HG03354 (cell line): ENCODE results near the gene DDAH2.
A peak's percentile ranks its signal among the peaks of the same experiment; 100 is the strongest.

Experiments used
- ATAC-seq: cut with Tn5 transposase; IDR thresholded peaks from one replicate; pipeline ENCODE4 v1.9.1; 2021; ENCODE audit warnings: mild to moderate bottlenecking; ENCODE audit not compliant: unreplicated experiment, poor library complexity, severe bottlenecking

The DDAH2 gene

DNA sequence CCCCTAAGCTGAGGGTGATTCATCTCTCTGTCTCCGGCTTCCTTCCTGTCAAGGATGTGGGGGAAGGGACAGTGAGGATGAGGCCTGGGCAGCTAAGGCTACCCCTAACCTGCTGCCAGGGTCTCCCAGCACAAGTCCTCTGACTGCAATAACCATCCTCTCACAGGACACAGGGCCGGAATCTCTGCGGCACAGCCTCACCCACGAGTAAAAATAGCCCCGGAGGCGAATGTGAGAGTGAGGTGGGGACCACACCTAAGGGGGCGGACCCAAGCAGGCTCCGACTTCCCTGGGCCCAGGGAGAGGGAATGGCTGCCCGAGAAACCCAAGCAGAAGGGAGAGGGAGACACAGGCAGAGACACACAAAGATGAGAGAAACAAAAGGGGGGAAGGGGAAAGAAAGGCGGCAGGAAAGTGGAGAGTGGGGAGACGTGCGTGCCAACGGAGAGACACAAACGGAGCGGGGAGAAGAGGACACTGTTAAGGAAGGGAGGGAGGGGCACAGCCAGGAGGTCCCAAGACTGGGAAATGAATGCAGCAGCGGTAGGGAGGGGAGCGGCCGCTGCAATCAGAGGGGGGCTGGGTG is 5.8 kb upstream of the DDAH2 start:
- ATAC-seq = no peak

DNA sequence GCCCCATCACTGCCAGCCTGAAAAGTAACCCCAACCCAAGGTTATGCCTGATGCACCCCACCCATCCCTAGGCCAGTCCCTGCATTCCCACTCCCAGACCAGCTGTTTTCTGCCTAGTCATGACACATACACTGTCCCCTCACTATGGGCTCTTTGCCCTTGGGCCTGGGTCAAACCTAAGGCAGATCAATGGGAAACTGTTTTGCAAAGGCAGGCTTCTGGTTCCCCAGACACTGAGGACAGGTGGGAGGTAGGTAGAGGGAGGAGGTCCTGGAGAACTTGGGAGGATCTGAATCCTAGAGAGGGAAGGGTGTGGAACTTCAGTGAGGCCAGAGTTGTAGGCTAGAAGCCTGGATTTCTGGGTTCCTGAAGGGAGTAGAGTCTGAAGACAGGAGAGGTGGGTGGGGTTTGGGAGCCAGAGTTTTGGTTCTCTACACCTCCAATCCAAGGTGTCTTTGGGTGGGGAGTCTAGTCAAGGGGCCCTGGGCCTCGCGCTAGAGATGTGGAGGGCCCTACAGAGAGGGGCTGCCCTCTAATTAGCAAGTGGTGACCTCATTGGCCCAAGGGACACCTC is 5.2 kb upstream of the DDAH2 start:
- no peak for ATAC-seq

DNA sequence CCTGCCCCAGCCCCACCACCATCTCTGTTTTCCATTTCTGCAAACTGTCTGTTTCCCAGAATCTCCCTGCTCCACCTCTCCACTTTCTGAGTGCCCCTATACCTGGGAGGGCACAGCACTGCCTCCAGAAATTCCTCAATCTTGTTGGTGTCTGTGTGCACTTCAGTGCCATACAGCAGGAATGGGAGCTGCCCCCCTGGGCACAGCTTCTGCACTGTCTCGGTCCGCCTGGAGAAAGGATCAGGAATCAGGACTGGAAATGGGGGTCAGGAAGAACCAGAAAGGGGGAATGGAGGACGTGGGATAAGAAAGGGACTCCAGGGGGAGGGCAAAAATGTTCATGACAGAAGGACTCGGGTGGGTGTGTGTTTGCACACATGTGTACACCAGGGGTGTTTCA is 4.6 kb upstream of the DDAH2 start:
- no peak for ATAC-seq

DNA sequence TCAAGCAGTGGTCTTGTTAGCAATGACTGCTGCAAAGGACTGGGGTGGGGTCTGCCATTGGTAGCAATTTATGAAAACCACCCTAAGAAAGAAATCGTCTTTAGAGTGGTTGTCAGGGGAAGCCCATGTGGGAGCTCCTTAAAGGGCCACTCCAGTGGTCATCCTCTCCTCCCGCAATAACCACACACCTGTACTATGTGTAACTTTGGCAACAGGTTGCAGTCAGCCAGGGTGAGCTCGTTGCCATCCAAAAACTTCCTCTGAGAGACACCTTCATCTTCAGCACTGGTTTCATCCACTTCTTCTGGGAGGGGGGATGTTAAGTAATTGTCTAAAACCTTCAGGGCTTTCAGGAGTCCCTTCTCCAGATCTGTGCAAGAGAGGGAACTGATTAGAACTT is 2.9 kb upstream of the DDAH2 start:
- no peak for ATAC-seq

DNA sequence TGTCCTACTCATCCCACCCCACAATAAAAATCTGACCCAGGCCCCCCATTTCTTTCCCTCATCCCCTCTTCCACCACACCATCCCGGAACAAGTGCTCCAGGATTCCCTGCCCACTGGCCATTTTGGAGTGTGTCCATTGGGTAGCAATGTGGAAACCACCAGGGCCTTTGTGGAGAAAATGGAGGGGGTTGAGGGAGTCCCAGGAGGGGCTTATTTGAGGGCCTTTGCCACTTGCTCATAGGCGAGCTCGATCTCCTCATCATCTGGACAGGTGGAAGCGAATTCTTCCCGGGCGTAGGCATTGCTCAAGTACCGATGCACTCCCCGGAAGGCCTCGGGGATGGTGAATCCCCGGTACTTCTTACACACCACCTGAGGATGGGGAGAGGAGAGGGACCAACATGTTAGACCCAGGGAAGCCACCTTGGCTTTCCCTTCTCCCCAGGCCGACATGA is 1.6 kb upstream of the DDAH2 start:
- no peak for ATAC-seq

DNA sequence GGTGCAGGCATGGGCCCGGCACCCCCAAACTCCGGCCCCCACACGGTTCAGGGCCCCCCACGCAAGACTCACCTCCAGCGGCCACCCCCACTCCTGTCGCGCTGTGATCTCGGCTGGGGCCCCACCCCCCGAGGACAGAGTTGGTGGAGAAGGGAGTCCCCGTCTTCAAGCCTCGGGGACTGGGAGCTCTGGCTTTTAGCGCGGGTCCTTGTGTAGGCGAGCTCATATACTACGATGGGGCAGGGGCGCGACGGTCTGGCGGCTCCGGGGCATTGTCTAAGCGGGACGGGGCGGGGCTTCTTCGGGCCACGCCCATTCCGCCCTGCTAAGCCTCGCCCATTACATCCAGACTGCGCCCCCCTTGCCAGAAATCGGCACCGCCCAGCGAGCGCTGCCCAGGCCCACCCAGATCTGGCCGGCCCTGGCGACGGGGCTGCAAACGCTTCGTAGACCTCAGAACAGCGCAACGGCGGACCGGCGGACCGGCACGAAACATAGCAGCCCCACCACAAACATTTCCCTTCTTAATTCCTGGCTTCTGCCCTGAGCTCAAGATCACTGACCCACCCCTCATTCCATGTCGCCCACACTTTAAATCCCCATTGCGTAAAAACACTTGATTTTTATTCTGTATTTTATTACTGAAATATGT is 1.0 kb upstream of the DDAH2 start:
- ATAC-seq = peak; percentile 33

DNA sequence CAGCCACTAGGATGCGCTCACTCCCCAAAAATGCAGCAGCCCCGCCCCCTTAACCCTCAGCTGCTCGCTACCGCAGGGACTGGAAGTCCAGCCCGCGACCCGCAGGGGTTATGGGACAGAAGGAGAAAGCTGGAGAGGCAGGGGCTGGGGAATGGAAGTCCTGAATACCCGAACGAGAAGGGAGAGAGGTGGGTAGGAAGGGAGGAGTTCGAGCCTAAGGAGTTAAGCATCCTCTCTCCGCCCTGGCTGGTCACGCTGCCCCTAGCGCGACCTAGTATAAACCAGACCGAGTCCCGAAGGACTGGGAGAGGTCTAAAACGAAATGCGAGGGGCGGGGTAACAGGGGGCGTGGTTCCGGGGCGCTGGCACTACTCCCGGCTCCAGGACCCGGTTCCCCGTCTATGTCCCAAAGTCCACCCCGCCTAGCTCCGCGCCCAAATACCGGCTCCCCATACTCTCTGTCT is 448 bp upstream of the DDAH2 start:
- peak; percentile 51 for ATAC-seq

DNA sequence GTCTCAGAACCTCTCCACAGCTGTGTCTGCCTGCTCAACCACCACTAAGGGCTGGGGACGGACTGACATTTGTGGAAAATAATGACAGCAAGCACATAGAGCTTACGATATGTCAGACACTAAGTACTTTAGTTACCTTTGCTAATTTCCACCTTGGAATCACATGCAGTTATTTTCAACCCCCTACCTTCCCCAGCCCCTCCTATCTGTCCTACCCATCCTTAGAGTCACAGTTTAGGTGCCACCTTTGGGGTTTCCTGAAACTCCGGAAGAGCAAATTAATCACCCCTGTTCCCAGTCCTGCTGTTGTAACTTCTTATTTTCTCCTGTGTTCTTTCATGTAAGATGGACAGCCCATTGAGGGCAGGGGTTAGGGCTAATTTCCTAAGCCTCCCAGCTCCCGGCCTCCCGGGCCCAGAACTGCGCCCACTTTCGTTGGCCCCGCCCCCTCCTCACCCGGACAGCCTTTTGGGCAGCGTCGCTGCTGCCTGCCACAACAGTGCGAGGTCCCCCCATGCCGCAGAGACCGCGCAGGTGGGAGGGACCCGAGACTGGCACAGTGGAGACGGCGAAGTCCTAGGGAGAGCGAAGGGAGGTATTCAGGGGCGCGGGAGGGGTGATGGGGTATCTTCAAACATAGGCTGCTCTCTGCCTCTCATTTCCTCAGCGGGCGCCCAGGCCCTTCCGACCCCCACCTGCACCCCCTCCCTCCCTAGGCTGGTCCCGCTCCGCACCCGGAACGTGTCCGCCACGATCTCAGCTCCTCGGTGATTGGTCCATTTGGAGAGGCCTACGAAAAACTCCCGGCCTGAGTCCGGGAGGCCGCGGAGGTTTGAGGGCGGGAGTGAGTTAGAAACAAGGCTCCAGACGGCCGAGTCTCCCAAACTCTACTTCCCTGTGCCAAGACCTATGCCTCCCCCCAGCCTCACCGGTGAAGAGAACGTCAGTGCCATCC is 1.1 kb downstream of the DDAH2 start:
- no peak for ATAC-seq

DNA sequence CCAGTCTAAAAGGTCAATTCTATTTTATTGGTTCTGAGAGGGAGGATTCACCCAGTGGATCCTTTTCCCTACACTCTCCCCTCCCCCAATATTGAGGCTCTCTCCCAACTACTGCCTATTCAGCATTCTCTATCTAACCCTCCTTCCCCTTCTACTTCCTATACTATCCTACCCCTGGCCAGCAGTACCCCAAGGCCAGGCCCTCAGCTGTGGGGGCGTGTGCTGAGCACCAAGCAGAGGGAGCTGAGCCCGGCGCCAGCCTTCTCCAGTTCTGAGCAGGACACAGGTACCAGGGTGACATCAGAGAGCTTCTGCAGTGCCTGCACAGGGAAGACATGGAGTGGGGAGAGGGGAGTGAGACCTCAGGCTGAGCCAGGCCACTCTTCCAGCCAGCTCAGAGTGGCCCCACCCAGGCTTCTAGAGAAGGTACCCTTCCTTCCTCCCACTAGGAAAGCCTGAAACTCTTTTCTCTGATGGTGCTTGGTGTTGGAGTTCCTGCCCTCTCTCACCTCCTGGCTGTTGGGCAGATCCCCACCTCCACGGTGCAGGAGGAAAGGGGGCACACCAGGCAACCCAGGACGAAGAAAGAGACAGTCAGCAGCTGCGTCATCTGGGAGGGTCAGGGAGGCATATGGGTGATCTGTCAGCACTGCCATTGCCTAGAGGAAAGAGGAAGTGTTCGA is 1.9 kb downstream of the DDAH2 start:
- peak; percentile 67 for ATAC-seq

DNA sequence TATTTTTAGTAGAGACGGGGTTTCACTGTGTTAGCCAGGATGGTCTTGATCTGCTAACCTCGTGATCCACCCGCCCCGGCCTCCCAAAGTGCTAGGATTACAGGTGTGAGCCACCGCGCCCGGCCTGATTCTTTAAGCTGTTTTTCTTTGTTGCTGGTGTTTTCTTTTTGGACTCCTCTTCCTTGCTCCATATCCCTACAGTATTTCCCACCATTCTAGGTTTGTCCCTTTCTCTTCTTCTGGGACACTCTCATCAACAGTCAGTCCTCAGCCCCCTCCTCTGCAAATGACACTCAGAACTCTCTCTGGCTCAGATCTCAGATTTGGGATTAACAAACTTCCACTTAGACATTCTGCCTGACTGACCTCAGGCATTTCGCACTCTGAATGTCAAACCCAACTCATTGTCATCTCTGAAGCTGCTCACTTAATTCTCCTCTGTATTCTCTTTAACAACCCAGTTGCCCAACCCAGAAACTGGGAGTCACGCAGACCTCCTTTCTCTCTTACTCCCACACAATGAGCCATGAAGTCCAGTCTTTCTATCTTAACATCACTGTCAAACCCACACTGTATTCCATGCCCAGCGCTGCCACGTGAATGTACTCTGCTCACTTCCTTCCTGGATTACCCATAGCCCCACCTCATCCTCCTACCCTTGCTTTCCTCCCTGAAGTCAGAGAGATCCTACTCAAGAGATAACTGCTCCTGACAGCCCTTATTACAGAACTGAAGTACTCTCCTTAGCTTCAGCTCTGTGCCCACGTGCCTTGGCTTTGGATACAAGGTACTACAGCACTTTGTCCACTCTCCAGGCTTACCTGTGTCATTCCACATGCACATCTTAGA is 3.4 kb downstream of the DDAH2 start:
- ATAC-seq = no peak

DNA sequence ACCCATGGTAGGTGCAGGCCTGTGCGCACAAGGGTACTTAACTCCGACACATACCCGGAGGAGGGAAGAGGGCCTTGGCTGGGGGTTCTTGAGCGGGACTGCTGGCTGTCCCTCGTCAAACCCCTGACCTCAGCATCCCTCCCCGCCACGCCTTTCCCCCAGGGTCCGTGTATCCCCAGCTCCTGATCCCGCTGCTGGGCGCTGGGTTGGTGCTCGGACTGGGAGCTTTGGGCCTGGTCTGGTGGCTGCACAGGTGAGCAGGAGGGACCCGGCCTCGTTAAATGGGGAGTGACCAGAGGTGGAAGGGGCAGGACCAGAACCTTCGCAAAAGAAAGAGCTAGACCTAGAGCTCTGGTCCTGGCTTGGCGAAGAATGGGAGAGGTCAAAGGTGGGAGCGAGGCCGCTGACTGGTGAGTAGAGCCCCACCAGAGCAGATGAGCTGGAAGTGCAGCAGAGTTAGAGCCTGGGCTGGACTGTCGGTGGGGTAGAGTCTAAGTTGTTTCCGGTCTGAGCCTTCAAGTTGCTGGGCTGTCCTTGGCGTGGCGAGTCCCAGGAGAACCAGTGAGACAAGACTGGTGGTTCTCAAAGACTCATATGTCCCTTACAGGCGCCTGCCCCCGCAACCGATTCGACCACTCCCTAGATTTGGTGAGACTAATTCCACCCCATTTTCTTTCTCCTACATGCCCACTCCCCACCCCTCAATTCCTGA is 5.0 kb downstream of the DDAH2 start:
- no peak for ATAC-seq

DNA sequence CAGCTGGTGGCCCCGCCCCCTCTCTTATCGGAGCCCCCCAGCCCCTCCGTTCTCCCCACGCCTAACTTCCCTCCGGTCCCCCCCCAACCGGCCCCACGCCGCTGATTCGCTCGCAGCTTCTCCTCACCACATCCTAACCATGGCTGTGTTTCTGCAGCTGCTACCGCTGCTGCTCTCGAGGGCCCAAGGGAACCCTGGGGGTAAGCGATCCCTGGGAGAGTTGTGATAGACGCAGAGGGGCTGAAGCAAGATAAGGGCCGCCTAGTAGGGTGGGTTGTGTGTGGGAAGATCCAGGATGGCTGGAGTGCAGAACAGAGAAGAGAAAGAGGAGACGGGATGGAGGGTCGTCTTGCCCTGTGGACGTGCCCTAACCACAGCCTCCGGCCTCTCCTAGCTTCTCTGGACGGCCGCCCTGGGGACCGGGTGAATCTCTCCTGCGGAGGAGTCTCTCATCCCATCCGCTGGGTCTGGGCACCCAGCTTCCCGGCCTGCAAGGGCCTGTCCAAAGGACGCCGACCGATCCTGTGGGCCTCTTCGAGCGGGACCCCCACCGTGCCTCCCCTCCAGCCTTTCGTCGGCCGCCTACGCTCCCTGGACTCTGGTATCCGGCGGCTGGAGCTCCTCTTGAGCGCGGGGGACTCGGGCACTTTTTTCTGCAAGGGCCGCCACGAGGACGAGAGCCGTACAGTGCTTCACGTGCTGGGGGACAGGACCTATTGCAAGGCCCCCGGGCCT is 5.7 kb downstream of the DDAH2 start, which contains the start of gene MPIG6B:
TSS of gene MPIG6B (plus strand) at position 129 of the 735 bp plus-strand sequence. CDS start at position 140, 11 bp downstream.
- no peak for ATAC-seq

DNA sequence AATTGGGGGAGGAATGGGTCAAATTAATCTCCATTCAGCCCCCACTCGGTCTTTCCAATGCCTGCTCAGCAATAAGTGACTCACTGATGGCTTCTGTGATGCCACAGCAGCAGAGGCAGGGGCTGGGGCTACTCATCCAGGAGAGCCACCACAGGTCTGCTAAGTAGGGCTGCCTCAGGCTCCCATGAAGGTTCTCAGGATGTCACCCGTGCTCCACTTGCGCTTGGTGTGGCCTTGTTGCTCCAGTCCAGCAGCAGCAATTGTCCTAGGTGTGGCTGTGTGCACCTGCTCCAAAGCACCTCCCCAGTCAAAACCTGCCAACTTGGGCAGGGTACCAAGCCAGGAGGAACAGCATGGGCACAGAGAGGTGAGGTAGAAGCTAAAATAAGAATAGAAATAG is 6.9 kb downstream of the DDAH2 start:
- no peak for ATAC-seq

DNA sequence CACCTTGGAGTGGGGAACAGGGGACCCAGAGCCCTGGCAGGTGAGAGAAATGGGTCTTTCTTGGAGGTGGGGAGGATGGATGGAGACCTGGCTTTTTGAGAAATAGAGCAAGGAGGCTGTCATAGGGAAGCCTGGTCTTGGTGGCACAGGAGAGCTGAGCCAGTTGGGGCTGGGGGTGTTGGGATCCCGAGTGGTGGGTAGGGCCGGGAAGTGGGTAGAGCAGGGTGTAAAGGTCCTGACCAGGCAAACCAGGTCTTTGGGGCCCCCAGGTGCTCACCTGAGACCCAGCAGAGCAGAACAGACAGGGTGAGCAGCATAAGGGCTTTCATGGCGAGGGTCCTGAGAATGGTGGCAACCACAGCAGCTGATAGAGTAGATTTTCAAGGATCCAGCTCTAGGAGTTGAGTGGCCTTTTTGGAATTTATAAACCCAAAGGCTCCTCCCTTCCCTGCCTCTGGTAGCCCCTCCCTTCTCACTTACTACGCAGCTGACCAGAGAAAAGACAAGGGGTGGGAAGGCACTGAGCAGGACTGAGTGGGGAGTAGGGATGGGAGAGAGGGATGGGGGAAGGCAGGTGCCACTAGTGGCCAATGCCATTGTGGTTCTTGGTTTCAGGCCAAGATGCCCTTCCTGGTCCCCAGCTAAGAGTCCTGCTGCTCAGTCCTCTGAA is 7.6 kb downstream of the DDAH2 start, which contains the start of gene LY6G6C:
TSS of gene LY6G6C (minus strand) at position 396 of the 670 bp plus-strand sequence. CDS start at position 329, 67 bp downstream.
- no peak for ATAC-seq

DNA sequence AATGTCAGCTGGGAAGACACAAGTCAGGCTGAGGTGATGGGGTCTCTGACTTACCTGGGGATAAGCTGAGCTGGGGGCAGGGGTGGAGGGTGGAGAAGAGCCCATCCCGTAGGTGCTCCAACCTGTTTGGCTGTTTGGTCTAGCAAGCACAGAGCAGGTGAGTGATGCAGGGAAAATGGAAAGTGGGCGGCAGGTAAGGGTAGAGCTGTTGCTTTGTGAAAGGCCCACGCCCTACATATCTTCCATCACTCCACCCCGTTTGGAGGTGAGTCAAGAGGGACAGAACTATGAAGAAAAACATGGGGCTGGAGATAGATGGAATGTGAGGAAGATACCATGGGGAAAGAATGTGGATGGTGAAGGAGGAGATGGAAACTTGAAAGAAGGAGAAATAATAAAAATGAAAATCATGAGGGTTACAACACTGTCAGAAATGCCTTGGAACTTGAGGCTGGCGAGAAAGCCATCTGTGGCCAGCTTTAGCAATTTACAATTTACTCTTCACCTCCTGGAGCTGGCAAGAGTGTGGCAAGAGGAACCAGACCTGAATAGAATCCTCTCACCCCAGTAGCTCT is 8.8 kb downstream of the DDAH2 start:
- no peak for ATAC-seq

DNA sequence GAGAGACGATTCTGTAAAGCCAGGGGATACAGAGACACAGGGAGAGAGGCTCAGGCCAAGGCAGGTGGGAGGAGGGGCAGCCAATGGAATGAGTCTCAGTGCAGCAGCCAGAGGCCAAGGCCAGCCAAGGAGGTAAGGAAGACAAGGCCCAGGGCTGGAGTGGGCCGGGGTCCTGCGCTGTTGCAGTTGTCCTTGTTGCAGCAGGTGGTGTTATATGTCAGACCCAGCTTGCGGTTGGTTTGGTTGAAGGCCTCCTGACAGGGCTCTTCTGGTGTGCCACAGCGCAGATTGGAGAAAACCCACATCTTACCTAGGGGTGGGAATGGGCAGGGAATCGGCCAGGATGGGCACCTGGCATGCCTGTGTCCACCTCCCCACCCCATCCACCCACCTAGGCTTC is 10.1 kb downstream of the DDAH2 start:
- ATAC-seq = no peak
